Vagina (tissue), 2 donors: ENCODE data around the gene PIP5K1B. TPM values are rescaled to one million over a fixed set of nuclear protein-coding genes. Genes with fewer than 3 reads are reported as not detected.

Source experiments
- DNase-seq, 2 donors: peaks; one replicate each; pipeline ENCODE4 v3.0.0-alpha.2; 2017; ENCODE audit errors: extremely low spot score in 2 of 2
- H3K27ac ChIP-seq: fragments of 200-600 bp; sonication (generic); one replicate; pipeline ENCODE4 v1.5.1; 2019
- H3K27me3 ChIP-seq: fragments of 200-600 bp; sonication (generic); one replicate; pipeline ENCODE4 v1.5.1; 2019
- H3K36me3 ChIP-seq, 2 donors: fragments of 200-600 bp; sonication (generic); one replicate each; pipeline ENCODE4 v1.5.1; 2017 to 2019
- H3K4me1 ChIP-seq: fragments of 200-600 bp; sonication (generic); one replicate; pipeline ENCODE4 v1.5.1; 2019
- H3K4me3 ChIP-seq, 2 donors: fragments of 200-600 bp; sonication (generic); 1 replicate in 1 of 2; 2 replicates in 1 of 2; pipeline ENCODE4 v1.5.1; 2016 to 2019
- H3K9me3 ChIP-seq: fragments of 200-600 bp; sonication (generic); one replicate; pipeline ENCODE4 v1.5.1; 2019
- POLR2A ChIP-seq, 2 donors: fragments of 450-650 bp; IDR thresholded peaks; one replicate each; pipeline ENCODE4 v1.6.1; 2017; ENCODE audit warnings: antibody characterized with exemption in 2 of 2, mild to moderate bottlenecking in 2 of 2, moderate library complexity in 2 of 2
- POLR2AphosphoS5 ChIP-seq, 2 donors: sonication (generic); formaldehyde crosslinking; IDR thresholded peaks; one replicate each; pipeline ENCODE4 v1.9.0; 2017; ENCODE audit warnings: antibody characterized with exemption in 2 of 2, mild to moderate bottlenecking in 2 of 2, low read depth in 1 of 2; ENCODE audit not compliant: insufficient read depth in 1 of 2
- intact Hi-C: fragments of 100-400 bp; cut with DNase I; formaldehyde crosslinking; loops from one replicate; pipeline ENCODE4 v1.15.1; 2023
- total RNA-seq: library from RNA; depleted of rRNA; stranded (reverse); fragments of >200 nt; gene quantifications from one replicate; pipeline ENCODE4 v1.2.3, GENCODE V29; 2016
- TF ChIP-seq, protein P1 (sequence below), 3 experiments: fragments of 450-650 bp in 2 of 3; fragments of 200-600 bp in 1 of 3; sonication (generic) in 1 of 3; IDR thresholded peaks; one replicate each; pipeline ENCODE4 v1.5.1; 2017 to 2019; ENCODE audit warnings: antibody characterized with exemption in 3 of 3, mild to moderate bottlenecking in 2 of 3, moderate library complexity in 2 of 3

Gene PIP5K1B
- total RNA-seq, 1 donor from 2014 or later, result 2.9 TPM

DNA sequence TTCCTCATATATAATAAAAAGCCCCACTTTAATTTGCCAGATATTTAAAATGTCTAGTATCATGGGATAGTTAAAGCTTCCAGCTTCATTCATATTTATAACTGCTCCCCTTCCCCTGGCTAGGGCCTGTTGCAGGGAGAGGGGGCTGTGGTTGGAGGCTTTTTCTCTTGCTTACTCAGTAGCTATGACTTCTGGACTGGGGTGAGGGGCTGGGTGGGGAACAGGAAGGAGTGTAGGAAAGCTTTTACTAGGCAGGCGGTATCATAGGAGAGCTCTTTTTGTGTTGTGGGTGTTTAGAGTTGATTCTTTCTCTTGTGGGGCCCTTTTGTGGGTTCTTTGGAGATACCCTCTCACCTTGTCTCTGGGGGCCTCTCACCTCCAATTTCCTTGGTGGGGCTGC, 39.4 kb downstream of the PIP5K1B start:
- H3K4me3 ChIP-seq, result no peak overlapping the region
- H3K27ac ChIP-seq, result no peak overlapping the region
- DNase-seq, result no peak
- TF ChIP-seq, protein P1, sequence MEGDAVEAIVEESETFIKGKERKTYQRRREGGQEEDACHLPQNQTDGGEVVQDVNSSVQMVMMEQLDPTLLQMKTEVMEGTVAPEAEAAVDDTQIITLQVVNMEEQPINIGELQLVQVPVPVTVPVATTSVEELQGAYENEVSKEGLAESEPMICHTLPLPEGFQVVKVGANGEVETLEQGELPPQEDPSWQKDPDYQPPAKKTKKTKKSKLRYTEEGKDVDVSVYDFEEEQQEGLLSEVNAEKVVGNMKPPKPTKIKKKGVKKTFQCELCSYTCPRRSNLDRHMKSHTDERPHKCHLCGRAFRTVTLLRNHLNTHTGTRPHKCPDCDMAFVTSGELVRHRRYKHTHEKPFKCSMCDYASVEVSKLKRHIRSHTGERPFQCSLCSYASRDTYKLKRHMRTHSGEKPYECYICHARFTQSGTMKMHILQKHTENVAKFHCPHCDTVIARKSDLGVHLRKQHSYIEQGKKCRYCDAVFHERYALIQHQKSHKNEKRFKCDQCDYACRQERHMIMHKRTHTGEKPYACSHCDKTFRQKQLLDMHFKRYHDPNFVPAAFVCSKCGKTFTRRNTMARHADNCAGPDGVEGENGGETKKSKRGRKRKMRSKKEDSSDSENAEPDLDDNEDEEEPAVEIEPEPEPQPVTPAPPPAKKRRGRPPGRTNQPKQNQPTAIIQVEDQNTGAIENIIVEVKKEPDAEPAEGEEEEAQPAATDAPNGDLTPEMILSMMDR (IDR thresholded peaks at IDR 0.05), result no peak
- TF ChIP-seq POLR2A (IDR thresholded peaks at IDR 0.05), result no peak
- no peak for TF ChIP-seq POLR2AphosphoS5 (IDR thresholded peaks at IDR 0.05; ENCODE audit: insufficient read depth in 1 of 2, low read depth in 1 of 2)
- H3K27me3 ChIP-seq, result no peaks in the 10 kb centered on the region
- no peaks in the 10 kb centered on the region for H3K9me3 ChIP-seq
- H3K4me1 ChIP-seq, result no peaks in the 10 kb centered on the region
- no peaks in the 10 kb centered on the region for H3K36me3 ChIP-seq
- intact Hi-C loops, result no loop called here

DNA sequence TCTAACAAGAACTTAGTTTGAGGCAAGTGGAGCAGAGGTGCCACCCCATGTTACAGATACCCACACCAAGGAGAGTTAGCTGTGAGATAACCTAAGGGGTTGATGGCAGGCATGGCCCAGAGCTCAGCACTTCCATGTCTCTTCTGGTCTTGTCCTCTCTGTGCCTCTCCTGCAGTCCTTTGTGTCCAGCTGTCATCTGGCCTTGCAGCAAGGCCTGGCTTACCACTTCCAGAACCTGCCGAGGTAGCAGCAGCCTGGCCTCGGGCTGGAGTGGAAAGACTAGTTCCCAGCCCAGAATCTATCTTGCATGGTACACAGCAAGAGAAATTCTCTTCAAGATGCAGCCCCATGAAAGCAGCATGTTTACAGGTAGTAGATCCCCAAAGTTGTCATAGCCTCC, 41.5 kb downstream of the PIP5K1B start:
- no peak overlapping the region for H3K4me3 ChIP-seq

DNA sequence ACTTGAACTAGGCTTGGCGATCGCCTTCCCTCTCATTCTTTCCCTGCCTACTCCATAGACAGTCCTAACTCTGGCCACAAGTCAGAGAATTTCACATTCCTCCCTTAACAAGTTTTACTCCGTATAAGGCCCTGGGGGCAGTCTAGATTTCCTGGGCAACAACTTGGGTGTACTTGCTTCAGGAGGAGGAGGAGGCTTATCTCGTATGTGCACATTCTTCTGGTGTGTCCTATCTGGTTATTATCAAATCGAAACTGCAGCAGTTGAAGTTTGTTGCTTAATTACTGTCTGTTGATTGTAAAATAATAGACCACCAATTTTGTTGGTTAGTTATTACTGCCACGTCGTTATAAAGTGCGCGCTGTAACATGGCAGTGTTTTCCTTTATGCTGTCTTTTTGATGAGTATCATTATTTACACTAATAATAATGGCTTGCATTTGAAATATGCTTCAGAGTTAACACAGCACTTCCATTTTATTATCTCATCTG, 42.0 kb downstream of the PIP5K1B start:
- Histone ChIP-seq H3K36me3 (no peaks in the 10 kb centered on the region), H3K27me3 (no peaks in the 10 kb centered on the region), H3K4me1 (no peaks in the 10 kb centered on the region), H3K9me3 (no peaks in the 10 kb centered on the region), H3K4me3 (no peak overlapping the region), H3K27ac (no peak overlapping the region)
- TF ChIP-seq POLR2AphosphoS5 (IDR thresholded peaks at IDR 0.05; ENCODE audit: insufficient read depth in 1 of 2, low read depth in 1 of 2) (no peak), POLR2A (IDR thresholded peaks at IDR 0.05) (no peak)
- TF ChIP-seq, protein P1 (IDR thresholded peaks at IDR 0.05), result no peak
- intact Hi-C loops, result no loop called here
- no peak for DNase-seq

More for the DNA sequence above, 41.5 kb downstream of the PIP5K1B start:
- H3K9me3 ChIP-seq, result no peaks in the 10 kb centered on the region
- H3K27me3 ChIP-seq, result no peaks in the 10 kb centered on the region
- no peak overlapping the region for H3K27ac ChIP-seq
- no peaks in the 10 kb centered on the region for H3K36me3 ChIP-seq
- H3K4me1 ChIP-seq, result no peaks in the 10 kb centered on the region
- no peak for DNase-seq
- TF ChIP-seq, protein P1 (IDR thresholded peaks at IDR 0.05), result no peak
- no peak for TF ChIP-seq POLR2AphosphoS5 (IDR thresholded peaks at IDR 0.05; ENCODE audit: insufficient read depth in 1 of 2, low read depth in 1 of 2)
- no peak for TF ChIP-seq POLR2A (IDR thresholded peaks at IDR 0.05)
- intact Hi-C loops, result no loop called here

DNA sequence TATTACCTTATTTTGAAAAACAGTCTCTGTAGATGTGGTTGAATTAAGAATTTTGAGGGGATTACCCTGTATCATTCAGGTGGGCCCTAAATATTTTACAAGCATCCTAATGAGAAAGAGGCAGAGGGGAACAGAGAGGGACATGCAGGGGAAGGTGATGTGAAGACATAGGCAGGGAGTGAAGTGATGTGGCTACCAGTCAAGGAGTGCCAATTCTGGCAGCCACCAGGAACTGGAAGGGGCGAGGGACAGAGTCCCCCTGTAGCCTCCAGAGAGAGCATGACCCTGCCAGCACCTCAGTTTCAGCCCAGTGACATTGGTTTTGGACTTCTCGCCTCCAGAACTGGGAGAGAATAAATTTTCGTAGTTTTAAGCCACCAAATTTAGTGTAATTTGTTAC, 44.1 kb downstream of the PIP5K1B start:
- H3K4me1 ChIP-seq, result no peaks in the 10 kb centered on the region
- no peaks in the 10 kb centered on the region for H3K36me3 ChIP-seq
- no peak for DNase-seq
- intact Hi-C loops, result no loop called here
- TF ChIP-seq, protein P1 (IDR thresholded peaks at IDR 0.05), result no peak
- TF ChIP-seq POLR2A (IDR thresholded peaks at IDR 0.05) (no peak), POLR2AphosphoS5 (IDR thresholded peaks at IDR 0.05; ENCODE audit: insufficient read depth in 1 of 2, low read depth in 1 of 2) (no peak)
- no peaks in the 10 kb centered on the region for H3K9me3 ChIP-seq
- no peaks in the 10 kb centered on the region for H3K27me3 ChIP-seq
- H3K4me3 ChIP-seq, result no peak overlapping the region
- no peak overlapping the region for H3K27ac ChIP-seq

DNA sequence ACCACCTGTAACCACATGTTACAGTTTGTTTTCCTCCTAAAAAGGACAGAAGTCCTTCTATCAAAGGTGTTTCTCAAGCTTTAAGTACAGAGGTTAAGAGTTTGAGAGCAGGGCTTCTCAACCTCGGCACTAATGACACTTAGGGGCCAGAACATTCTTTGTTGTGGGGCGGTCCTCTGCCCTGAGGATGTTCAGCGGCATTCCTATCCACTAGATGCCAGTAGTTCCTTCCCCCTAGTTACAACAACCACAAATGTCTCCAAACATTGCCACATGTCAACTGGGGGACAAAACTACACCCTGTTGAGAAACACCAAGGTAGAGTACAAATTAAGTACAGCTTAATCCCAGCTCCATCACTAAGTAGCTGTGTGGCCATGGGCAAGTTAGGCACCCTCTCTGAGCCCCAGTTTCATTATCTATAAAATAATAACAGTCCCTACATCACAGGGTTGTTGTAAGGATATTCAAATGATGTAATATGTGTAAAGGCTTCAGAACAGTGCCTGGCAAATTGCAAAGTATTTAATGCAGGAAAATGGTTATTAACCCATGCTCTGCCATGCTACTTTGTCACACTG, 44.6 kb downstream of the PIP5K1B start:
- intact Hi-C loops, result no loop called here
- no peak for DNase-seq
- Histone ChIP-seq H3K27ac (no peak overlapping the region), H3K36me3 (no peaks in the 10 kb centered on the region), H3K4me1 (no peaks in the 10 kb centered on the region), H3K9me3 (no peaks in the 10 kb centered on the region), H3K4me3 (no peak overlapping the region), H3K27me3 (no peaks in the 10 kb centered on the region)
- no peak for TF ChIP-seq POLR2A (IDR thresholded peaks at IDR 0.05)
- TF ChIP-seq POLR2AphosphoS5 (IDR thresholded peaks at IDR 0.05; ENCODE audit: insufficient read depth in 1 of 2, low read depth in 1 of 2), result no peak
- TF ChIP-seq, protein P1 (IDR thresholded peaks at IDR 0.05), result no peak
